Progenitor cell of endocrine pancreas (in vitro differentiated cells): ENCODE data around the gene NYAP1. TPM values are rescaled to one million over a fixed set of nuclear protein-coding genes. Genes with fewer than 3 reads are reported as not detected.
A peak's percentile ranks its signal among the peaks of the same experiment; 100 is the strongest.
"Not testable (repeated sequence)": the region's sequence is repeated elsewhere in the genome, so short reads cannot be mapped to it uniquely, and the experiment has no call there.

Experiments
- DNase-seq: peaks from one replicate; pipeline ENCODE4 v3.0.0; 2021; ENCODE audit warnings: low spot score; ENCODE audit not compliant: unreplicated experiment
- H3K27ac Mint-ChIP-seq: 2 replicates; pipeline ENCODE4 v1.8.0; 2021; ENCODE audit warnings: mild to moderate bottlenecking, moderate library complexity, mixed read lengths
- H3K27me3 Mint-ChIP-seq: 2 replicates; pipeline ENCODE4 v1.8.0; 2021; ENCODE audit warnings: mixed read lengths
- H3K36me3 Mint-ChIP-seq: 2 replicates; pipeline ENCODE4 v1.8.0; 2022; ENCODE audit warnings: mixed read lengths; ENCODE audit not compliant: insufficient read depth
- H3K4me1 Mint-ChIP-seq: 2 replicates; pipeline ENCODE4 v1.8.0; 2021; ENCODE audit warnings: low read depth, mixed read lengths
- H3K4me3 Mint-ChIP-seq: 2 replicates; pipeline ENCODE4 v1.8.0; 2021; ENCODE audit warnings: low read depth, mild to moderate bottlenecking, moderate library complexity, mixed read lengths
- H3K9me3 Mint-ChIP-seq: 2 replicates; pipeline ENCODE4 v1.8.0; 2021; ENCODE audit warnings: low read depth, mixed read lengths
- CTCF ChIP-seq: fragments of 200-600 bp; sonication (generic); IDR thresholded peaks from one replicate; pipeline ENCODE4 v1.5.0; 2021; ENCODE audit warnings: antibody characterized with exemption, mild to moderate bottlenecking; ENCODE audit not compliant: unreplicated experiment
- total RNA-seq: library from RNA; stranded (reverse); gene quantifications from 2 replicates; pipeline ENCODE4 v1.2.1, GENCODE V29; 2021

The NYAP1 gene
- total RNA-seq, 1 donor from 2014 or later, result 4.9 TPM

- no peak for DNase-seq
- H3K27me3 Mint-ChIP-seq, result no peaks in the 10 kb centered on the region
Observed at GRCh38 chr7:100444311-100445278, 39.1 kb upstream of the NYAP1 start.

GRCh38 chr7:100446040-100446439, 37.7 kb upstream of the NYAP1 start:
- no peaks in the 10 kb centered on the region for H3K9me3 Mint-ChIP-seq
- DNase-seq, result no peak
- H3K36me3 Mint-ChIP-seq, result no peaks in the 10 kb centered on the region
- no peak overlapping the region for H3K27ac Mint-ChIP-seq
- H3K4me1 Mint-ChIP-seq, result no peaks in the 10 kb centered on the region
- no peak for TF ChIP-seq CTCF
- no peaks in the 10 kb centered on the region for H3K27me3 Mint-ChIP-seq
- no peak overlapping the region for H3K4me3 Mint-ChIP-seq

More at GRCh38 chr7:100444311-100445278, 39.1 kb upstream of the NYAP1 start:
- no peaks in the 10 kb centered on the region for H3K9me3 Mint-ChIP-seq
- H3K36me3 Mint-ChIP-seq, result no peaks in the 10 kb centered on the region
- TF ChIP-seq CTCF, result no peak
- H3K4me3 Mint-ChIP-seq, result no peak overlapping the region
- H3K4me1 Mint-ChIP-seq, result no peaks in the 10 kb centered on the region
- peak overlapping the region; percentile 13 for H3K27ac Mint-ChIP-seq

GRCh38 chr7:100447363-100447762, 36.4 kb upstream of the NYAP1 start:
- H3K9me3 Mint-ChIP-seq, H3K36me3 Mint-ChIP-seq, H3K4me3 Mint-ChIP-seq, H3K27ac Mint-ChIP-seq, H3K27me3 Mint-ChIP-seq, DNase-seq, H3K4me1 Mint-ChIP-seq: not testable (repeated sequence)

GRCh38 chr7:100449190-100449795, 34.4 kb upstream of the NYAP1 start:
- no peak overlapping the region for H3K4me3 Mint-ChIP-seq
- H3K9me3 Mint-ChIP-seq, result no peaks in the 10 kb centered on the region
- no peak for TF ChIP-seq CTCF
- no peaks in the 10 kb centered on the region for H3K36me3 Mint-ChIP-seq
- H3K4me1 Mint-ChIP-seq, result no peaks in the 10 kb centered on the region
- DNase-seq, result no peak
- no peak overlapping the region for H3K27ac Mint-ChIP-seq
- H3K27me3 Mint-ChIP-seq, result no peaks in the 10 kb centered on the region

- H3K27ac Mint-ChIP-seq, result no peak overlapping the region
- H3K36me3 Mint-ChIP-seq, result no peaks in the 10 kb centered on the region
- TF ChIP-seq CTCF, result no peak
- H3K4me3 Mint-ChIP-seq, result no peak overlapping the region
- DNase-seq, result no peak
- H3K27me3 Mint-ChIP-seq, result peaks cover 3% of the 10 kb centered on the region
- H3K9me3 Mint-ChIP-seq, result no peaks in the 10 kb centered on the region
- H3K4me1 Mint-ChIP-seq, result no peaks in the 10 kb centered on the region
Observed at GRCh38 chr7:100452513-100452912, 31.2 kb upstream of the NYAP1 start.

GRCh38 chr7:100453854-100454253, 29.9 kb upstream of the NYAP1 start:
- H3K27me3 Mint-ChIP-seq, DNase-seq, H3K36me3 Mint-ChIP-seq, H3K9me3 Mint-ChIP-seq, H3K4me1 Mint-ChIP-seq, H3K4me3 Mint-ChIP-seq, H3K27ac Mint-ChIP-seq: not testable (repeated sequence)
